ENCODE measurements around the gene POLA1. TPM values are rescaled to one million over a fixed set of nuclear protein-coding genes. Genes with fewer than 3 reads are reported as not detected.

Gene POLA1
- total and polyA plus RNA-seq, 7 donors: 1.8 to 15.0 (median 11.4) TPM

DNA sequence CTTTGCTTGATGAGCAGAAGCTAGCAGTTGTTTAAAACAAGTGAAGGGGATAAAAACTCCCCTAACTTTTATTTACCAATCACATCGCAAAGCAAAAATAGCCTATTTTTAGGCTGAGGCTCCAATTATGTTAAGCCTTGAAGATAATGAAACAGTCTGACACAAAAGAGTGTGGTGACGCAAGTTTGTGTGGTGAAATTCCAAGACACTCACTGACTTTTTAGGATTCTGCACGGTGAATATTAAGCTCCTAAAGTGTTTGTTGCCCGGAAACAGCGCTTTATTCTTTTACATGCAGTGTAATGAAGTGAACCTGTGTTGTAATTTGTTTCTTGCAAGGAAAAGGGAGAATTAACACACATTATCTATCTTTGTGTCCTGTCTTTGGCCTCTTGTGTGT lies 74.8 kb downstream of the POLA1 start:
- DNase-seq: no peak
- TF ChIP-seq POLR2AphosphoS5 (IDR thresholded peaks at IDR 0.05): no peak
- TF ChIP-seq EP300 (IDR thresholded peaks at IDR 0.05): no peak
- TF ChIP-seq, protein P1, sequence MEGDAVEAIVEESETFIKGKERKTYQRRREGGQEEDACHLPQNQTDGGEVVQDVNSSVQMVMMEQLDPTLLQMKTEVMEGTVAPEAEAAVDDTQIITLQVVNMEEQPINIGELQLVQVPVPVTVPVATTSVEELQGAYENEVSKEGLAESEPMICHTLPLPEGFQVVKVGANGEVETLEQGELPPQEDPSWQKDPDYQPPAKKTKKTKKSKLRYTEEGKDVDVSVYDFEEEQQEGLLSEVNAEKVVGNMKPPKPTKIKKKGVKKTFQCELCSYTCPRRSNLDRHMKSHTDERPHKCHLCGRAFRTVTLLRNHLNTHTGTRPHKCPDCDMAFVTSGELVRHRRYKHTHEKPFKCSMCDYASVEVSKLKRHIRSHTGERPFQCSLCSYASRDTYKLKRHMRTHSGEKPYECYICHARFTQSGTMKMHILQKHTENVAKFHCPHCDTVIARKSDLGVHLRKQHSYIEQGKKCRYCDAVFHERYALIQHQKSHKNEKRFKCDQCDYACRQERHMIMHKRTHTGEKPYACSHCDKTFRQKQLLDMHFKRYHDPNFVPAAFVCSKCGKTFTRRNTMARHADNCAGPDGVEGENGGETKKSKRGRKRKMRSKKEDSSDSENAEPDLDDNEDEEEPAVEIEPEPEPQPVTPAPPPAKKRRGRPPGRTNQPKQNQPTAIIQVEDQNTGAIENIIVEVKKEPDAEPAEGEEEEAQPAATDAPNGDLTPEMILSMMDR (IDR thresholded peaks at IDR 0.05): no peak
- no peak for TF ChIP-seq POLR2A (IDR thresholded peaks at IDR 0.05)
- intact Hi-C loops (cut with DNase I): no loop called here
- 93 to 94% methylated on average over 5 of the region's 5 CpGs for WGBS, 2 donors
- H3K27me3 ChIP-seq: no peaks in the 10 kb centered on the region
- H3K27ac ChIP-seq: no peak overlapping the region
- H3K4me3 ChIP-seq: no peak overlapping the region
- H3K4me1 ChIP-seq: no peaks in the 10 kb centered on the region
- H3K36me3 ChIP-seq: no peaks in the 10 kb centered on the region
- H3K9me3 ChIP-seq: no peaks in the 10 kb centered on the region

DNA sequence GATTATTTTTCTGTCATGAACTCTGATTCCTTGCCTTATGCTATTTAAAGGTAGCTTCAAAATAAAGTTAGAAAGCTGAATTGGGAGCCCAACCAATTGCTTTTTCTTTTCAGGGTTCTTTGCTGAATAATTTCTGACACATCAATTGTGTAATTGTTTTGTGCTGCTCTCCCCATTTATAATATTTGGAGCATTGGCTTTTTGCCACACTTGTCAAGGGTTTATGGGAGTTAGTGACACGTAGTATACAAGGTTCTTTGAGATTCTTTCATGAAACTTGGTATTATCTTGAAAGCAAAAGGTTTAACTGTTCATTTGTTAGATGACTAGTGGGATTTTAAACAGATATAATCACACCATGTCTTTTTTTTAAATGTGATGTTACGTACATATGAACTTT lies 80.9 kb downstream of the POLA1 start:
- intact Hi-C loops (cut with DNase I): no loop called here
- no peaks in the 10 kb centered on the region for H3K36me3 ChIP-seq
- no peaks in the 10 kb centered on the region for H3K27me3 ChIP-seq
- TF ChIP-seq, protein P1 (IDR thresholded peaks at IDR 0.05): no peak
- no peak for TF ChIP-seq EP300 (IDR thresholded peaks at IDR 0.05)
- TF ChIP-seq POLR2AphosphoS5 (IDR thresholded peaks at IDR 0.05): no peak
- no peak for TF ChIP-seq POLR2A (IDR thresholded peaks at IDR 0.05)
- no peaks in the 10 kb centered on the region for H3K9me3 ChIP-seq
- WGBS, 2 donors: 71 to 87% methylated on average over 2 of the region's 2 CpGs
- no peak for DNase-seq
- H3K4me3 ChIP-seq: no peak overlapping the region
- H3K27ac ChIP-seq: no peak overlapping the region
- H3K4me1 ChIP-seq: no peaks in the 10 kb centered on the region

DNA sequence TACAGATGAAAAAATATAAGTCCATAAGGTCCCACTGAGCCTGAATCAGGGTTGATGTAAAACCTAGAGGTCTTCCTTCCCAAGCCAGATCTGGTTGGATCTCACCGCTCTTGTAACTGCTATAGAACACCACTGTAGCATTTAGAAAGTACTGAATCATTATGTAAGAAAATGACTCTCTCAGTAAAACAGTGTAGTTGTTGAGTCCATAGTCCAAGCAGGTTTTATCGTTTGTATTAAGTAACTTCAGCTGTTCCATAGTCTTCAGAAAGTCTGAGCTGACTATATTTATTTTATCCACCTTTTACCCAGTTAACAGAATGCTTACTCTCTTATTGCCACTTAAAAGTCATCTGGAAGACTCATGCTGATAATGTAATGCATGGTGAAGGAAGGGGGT lies 82.2 kb downstream of the POLA1 start:
- no peak overlapping the region for H3K27ac ChIP-seq
- no peaks in the 10 kb centered on the region for H3K27me3 ChIP-seq
- intact Hi-C loops (cut with DNase I): no loop called here
- WGBS, 2 donors: 59 to 78% methylated on average over 2 of the region's 2 CpGs
- DNase-seq: no peak
- TF ChIP-seq EP300 (IDR thresholded peaks at IDR 0.05) (no peak), POLR2A (IDR thresholded peaks at IDR 0.05) (no peak), POLR2AphosphoS5 (IDR thresholded peaks at IDR 0.05) (no peak)
- TF ChIP-seq, protein P1 (IDR thresholded peaks at IDR 0.05): no peak
- H3K4me1 ChIP-seq: peaks cover 0 to 1% (median 0%) of the 10 kb centered on the region in 4 donors
- H3K4me3 ChIP-seq: no peak overlapping the region
- H3K9me3 ChIP-seq: no peaks in the 10 kb centered on the region
- H3K36me3 ChIP-seq: no peaks in the 10 kb centered on the region

DNA sequence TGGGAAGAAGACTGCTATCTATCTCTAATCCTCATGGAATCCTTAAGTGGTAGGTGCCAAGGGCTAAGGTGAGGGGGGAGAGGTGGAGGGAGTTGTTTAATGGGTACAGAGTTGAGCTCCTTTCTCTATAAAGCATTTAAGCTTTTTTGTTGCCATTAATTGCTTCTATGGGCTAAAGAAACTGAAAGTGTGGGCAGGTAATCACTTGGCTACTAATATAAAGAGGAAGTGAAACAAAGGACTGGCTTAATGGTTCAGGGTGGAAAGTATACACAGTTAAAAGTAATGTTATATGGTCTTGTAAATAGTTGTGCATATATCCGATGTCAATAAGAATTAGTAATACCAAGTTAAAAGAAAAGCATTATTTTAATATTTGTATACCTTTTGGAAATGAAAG lies 83.9 kb downstream of the POLA1 start:
- no peaks in the 10 kb centered on the region for H3K9me3 ChIP-seq
- TF ChIP-seq POLR2AphosphoS5 (IDR thresholded peaks at IDR 0.05) (no peak), POLR2A (IDR thresholded peaks at IDR 0.05) (no peak), EP300 (IDR thresholded peaks at IDR 0.05) (no peak)
- TF ChIP-seq, protein P1 (IDR thresholded peaks at IDR 0.05): no peak
- 61 to 72% methylated on average over 1 of the region's 1 CpG for WGBS, 2 donors
- H3K36me3 ChIP-seq: no peaks in the 10 kb centered on the region
- no peak overlapping the region for H3K4me3 ChIP-seq
- intact Hi-C loops (cut with DNase I): no loop called here
- no peak overlapping the region for H3K27ac ChIP-seq
- DNase-seq: no peak
- peaks cover 0 to 3% (median 0%) of the 10 kb centered on the region in 4 donors for H3K4me1 ChIP-seq
- no peaks in the 10 kb centered on the region for H3K27me3 ChIP-seq

DNA sequence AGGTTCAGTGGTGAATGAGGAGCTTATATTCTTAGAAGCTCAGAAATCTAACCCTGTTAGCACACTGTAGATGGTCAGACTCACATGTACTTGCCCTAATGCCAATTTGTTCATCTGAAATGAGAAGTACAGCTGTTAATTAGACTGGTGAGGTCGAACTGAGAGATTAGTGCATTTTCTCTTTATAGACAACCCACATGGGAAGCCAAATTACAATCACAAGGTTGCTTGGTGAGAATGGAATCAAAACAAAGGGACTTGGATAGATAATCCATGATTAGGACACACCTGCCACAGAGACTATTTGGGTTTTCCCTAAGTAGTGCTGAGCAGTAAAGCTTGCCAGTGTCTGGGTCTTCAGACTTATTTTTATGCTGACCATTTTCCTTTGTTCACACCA lies 88.3 kb downstream of the POLA1 start:
- no peaks in the 10 kb centered on the region for H3K27me3 ChIP-seq
- peaks cover 0 to 3% (median 0%) of the 10 kb centered on the region in 4 donors for H3K4me1 ChIP-seq
- no peak for DNase-seq
- H3K27ac ChIP-seq: no peak overlapping the region
- H3K4me3 ChIP-seq: no peak overlapping the region
- no peaks in the 10 kb centered on the region for H3K9me3 ChIP-seq
- intact Hi-C loops (cut with DNase I): no loop called here
- 79 to 88% methylated on average over 1 of the region's 1 CpG for WGBS, 2 donors
- no peaks in the 10 kb centered on the region for H3K36me3 ChIP-seq
- TF ChIP-seq POLR2A (IDR thresholded peaks at IDR 0.05) (no peak), POLR2AphosphoS5 (IDR thresholded peaks at IDR 0.05) (no peak), EP300 (IDR thresholded peaks at IDR 0.05) (no peak)
- TF ChIP-seq, protein P1 (IDR thresholded peaks at IDR 0.05): no peak
